Measurements from ENCODE around the gene ATP1A4.

The ATP1A4 gene

DNA sequence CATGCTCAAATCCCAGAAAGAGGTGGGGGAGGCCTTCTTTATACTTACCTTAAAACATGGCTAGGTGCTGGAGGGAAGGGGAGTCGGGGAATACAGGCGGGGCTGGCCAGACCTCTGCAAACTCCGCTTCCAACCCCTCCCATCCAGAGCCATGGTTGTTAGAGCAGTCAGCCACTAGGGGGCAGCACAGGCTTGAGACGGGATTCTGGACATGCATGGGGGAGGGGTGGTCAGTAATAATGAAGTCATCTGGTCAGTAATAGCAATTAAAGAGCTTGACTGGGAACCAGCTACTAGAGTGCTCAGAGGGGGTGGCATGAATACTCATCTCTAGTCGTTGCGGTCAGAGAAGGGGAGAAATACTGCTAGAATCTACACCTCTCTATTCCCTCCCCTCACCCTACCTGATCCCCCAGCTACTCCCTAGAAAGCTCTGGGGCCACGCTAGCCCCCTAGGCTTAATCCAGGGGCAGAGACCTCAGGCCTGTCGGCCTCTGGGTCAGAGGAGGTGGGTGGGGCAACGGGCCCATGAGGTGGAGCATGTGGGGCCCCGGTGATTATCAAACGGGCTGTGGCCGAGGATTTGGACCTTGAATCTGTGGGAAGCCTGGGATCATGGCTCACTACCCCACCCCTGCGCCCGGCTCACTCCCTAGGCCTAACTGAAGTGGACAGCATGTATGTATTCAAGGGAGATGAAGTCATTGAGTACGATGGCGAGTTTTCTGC lies 41.9 kb downstream of the ATP1A4 start (continued):
- TF ChIP-seq HOXC10 (CRISPR knock-in tag; IDR thresholded peaks at IDR 0.05) (no peak), ZNF114 (tag by site-specific recombination; IDR thresholded peaks at IDR 0.05) (no peak), ZNF610 (tag by site-specific recombination; IDR thresholded peaks at IDR 0.05; ENCODE audit: borderline replicate concordance) (no peak), HOXD13 (CRISPR knock-in tag; IDR thresholded peaks at IDR 0.05; ENCODE audit: borderline replicate concordance) (no peak), ZNF843 (tag by site-specific recombination; IDR thresholded peaks at IDR 0.05) (no peak), ZNF645 (tag by site-specific recombination; IDR thresholded peaks at IDR 0.05) (no peak), ZBTB11 (tag by site-specific recombination; conservative IDR thresholded peaks at IDR 0.05; ENCODE audit: low read depth) (no peak), SCRT1 (tag by site-specific recombination; IDR thresholded peaks at IDR 0.05; ENCODE audit: borderline replicate concordance) (no peak), SP7 (tag by site-specific recombination; IDR thresholded peaks at IDR 0.05) (peak; percentile 73), ZNF830 (tag by site-specific recombination; IDR thresholded peaks at IDR 0.05; ENCODE audit: low read depth) (no peak), GLIS1 (tag by site-specific recombination; IDR thresholded peaks at IDR 0.05) (peak; percentile 61)
- TF ChIP-seq, protein P1, sequence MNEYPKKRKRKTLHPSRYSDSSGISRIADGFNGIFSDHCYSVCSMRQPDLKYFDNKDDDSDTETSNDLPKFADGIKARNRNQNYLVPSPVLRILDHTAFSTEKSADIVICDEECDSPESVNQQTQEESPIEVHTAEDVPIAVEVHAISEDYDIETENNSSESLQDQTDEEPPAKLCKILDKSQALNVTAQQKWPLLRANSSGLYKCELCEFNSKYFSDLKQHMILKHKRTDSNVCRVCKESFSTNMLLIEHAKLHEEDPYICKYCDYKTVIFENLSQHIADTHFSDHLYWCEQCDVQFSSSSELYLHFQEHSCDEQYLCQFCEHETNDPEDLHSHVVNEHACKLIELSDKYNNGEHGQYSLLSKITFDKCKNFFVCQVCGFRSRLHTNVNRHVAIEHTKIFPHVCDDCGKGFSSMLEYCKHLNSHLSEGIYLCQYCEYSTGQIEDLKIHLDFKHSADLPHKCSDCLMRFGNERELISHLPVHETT (tag by site-specific recombination; IDR thresholded peaks at IDR 0.05), result no peak

- no peak overlapping the region for H3K4me3 ChIP-seq (ENCODE audit: low read depth, low read length)
- no peaks in the 10 kb centered on the region for H3K36me3 ChIP-seq (ENCODE audit: control insufficient read depth in 2 of 2, insufficient read depth in 1 of 2, low read length in 2 of 2)
- H3K9me3 ChIP-seq (ENCODE audit: control insufficient read depth, insufficient read depth, low read depth, low read length), result no peaks in the 10 kb centered on the region
- POLR2A ChIA-PET, result interaction anchor here (0.5 to 2.3 kb wide), 6 partner anchors 8 to 98 kb away, joined by 3 to 9 read pairs (median 4); no protein-coding TSS in a partner anchor
- CTCF ChIA-PET, result interaction anchor here (0.5 to 6.7 kb wide), 57 partner anchors 9 to 864 kb away, joined by 3 to 88 read pairs (median 5); partner anchors contain the start of genes COPA, DCAF8, NCSTN and PEA15
- no peaks in the 10 kb centered on the region for H3K4me1 ChIP-seq (ENCODE audit: control insufficient read depth, insufficient read depth, low read length)
- H3K27ac ChIP-seq (ENCODE audit: extremely low read depth, low read depth, low read length), result no peak overlapping the region
- TF ChIP-seq GLI2 (tag by site-specific recombination; IDR thresholded peaks at IDR 0.05; ENCODE audit: borderline replicate concordance, low read depth) (no peak), ZEB2 (tag by site-specific recombination; IDR thresholded peaks at IDR 0.05) (no peak), ZNF837 (tag by site-specific recombination; IDR thresholded peaks at IDR 0.05) (no peak), ZNF274 (IDR thresholded peaks at IDR 0.05; ENCODE audit: low read length) (no peak), ZNF274 (tag by site-specific recombination; IDR thresholded peaks at IDR 0.05; ENCODE audit: borderline replicate concordance) (peak; percentile 54; the same call in 1 of the 2 replicates), ZNF571 (tag by site-specific recombination; IDR thresholded peaks at IDR 0.05) (no peak), TSHZ1 (tag by site-specific recombination; IDR thresholded peaks at IDR 0.05; ENCODE audit: borderline replicate concordance) (no peak), ZNF112 (tag by site-specific recombination; IDR thresholded peaks at IDR 0.05) (0 out of 2 replicates have a peak, but pooled peaks have one; percentile 10), ZNF148 (tag by site-specific recombination; IDR thresholded peaks at IDR 0.05; ENCODE audit: borderline replicate concordance) (0 out of 2 replicates have a peak, but pooled peaks have one; percentile 40), TRIM28 (IDR thresholded peaks at IDR 0.05; ENCODE audit: borderline replicate concordance, low read length) (no peak)
Measured at GRCh38 chr1:160193832-160194736, 42.7 kb downstream of the ATP1A4 start.
